PC-9 (cell line): ENCODE results near the gene CLINT1.

Source experiments
- CTCF ChIP-seq: fragments of 200-600 bp; sonication (generic); conservative IDR thresholded peaks from 2 replicates; pipeline ENCODE4 v1.6.1; 2017; ENCODE audit warnings: mixed run types, antibody characterized with exemption, mild to moderate bottlenecking, moderate library complexity
- EZH2 ChIP-seq: fragments of 200-600 bp; sonication (generic); IDR thresholded peaks from 2 replicates; pipeline ENCODE4 v1.8.0; 2017; ENCODE audit warnings: antibody characterized with exemption, low read depth

DNA sequence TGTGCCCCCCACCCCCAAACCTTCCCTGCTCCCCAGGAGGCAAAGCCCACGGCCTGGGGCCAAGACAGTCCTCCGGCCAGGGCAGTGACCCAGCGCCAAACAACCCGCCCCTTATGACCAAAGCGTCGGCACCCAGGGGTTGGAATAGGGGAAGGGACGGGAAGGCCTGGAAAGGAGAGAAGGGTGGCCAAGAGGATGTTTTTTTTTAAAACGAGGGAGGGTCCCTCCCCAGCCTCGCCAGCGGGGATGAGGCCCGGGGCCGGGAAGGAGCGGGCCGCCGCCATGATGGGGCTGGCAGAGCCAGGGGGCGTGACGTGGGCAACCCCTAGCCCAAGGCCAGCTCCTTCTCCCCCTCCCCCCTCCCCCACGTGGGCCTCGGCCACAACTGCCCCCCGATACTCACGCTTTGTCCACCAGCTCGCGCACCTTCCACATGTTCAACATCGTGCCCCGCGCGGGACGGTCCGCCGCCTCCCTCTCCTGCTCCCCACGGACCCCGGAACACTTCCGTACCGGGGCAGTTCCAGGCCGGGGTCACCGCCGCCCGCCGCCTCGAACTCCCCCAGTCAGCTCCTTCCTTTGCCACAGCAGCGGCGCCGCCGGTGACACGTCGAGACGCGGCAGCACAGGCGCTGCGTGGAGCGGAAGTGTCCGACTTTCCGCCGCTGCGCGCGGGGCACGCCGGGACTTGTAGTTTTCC, at the start of gene CLINT1:
- no peak for TF ChIP-seq CTCF
- no peak for TF ChIP-seq EZH2
